GM12878 (cell line): ENCODE data around the gene AK8. TPM values are rescaled to one million over a fixed set of nuclear protein-coding genes. Genes with fewer than 3 reads are reported as not detected.
A peak's percentile ranks its signal among the peaks of the same experiment; 100 is the strongest.

Experiments used
- ATAC-seq: fragments of 200-7000 bp; cut with Tn5 transposase; 3 replicates; pipeline ENCODE4 v1.9.1; 2020; ENCODE audit warnings: mild to moderate bottlenecking, moderate library complexity
- BruUV-seq: library from RNA; stranded (reverse); fragments of 400-500 nt; replicated peaks from 2 replicates; lab custom pipeline; 2021; lab: Mats Ljungman, UMichigan
- CTCF ChIA-PET: fragments of 300-600 bp; sonication (Branson Sonifier 250); formaldehyde crosslinking; extraction: SDS; loops from one replicate; lab custom pipeline; 2021; ENCODE audit warnings: inconsistent platforms; lab: Yijun Ruan, JAX
- POLR2A ChIA-PET: fragments of 350-600 bp; formaldehyde crosslinking; extraction: SDS; loops from one replicate; lab custom pipeline; 2021; ENCODE audit warnings: inconsistent platforms; lab: Charles Lee
- RAD21 ChIA-PET: fragments of 300-600 bp; sonication (Branson Sonifier 250); formaldehyde crosslinking; loops from one replicate; lab custom pipeline; 2023; ENCODE audit warnings: antibody characterized with exemption; ENCODE audit not compliant: unreplicated experiment; lab: Charles Lee
- SMC1A ChIA-PET: fragments of 300-600 bp; sonication (Branson Sonifier 250); formaldehyde crosslinking; loops from one replicate; lab custom pipeline; 2023; ENCODE audit not compliant: unreplicated experiment, uncharacterized antibody; lab: Charles Lee
- DNase-seq: peaks from one replicate; pipeline ENCODE4 v3.0.0-alpha.2; 2011; ENCODE audit warnings: low read depth, low spot score
- FAIRE-seq: peaks from 3 replicates; lab custom pipeline; 2011; peaks lifted over from hg19 to GRCh38; lab: Jason Lieb, UNC
- H2AFZ ChIP-seq: 2 replicates; pipeline ENCODE4 v1.6.0; 2011; ENCODE audit warnings: low read depth, low read length, control low read depth; ENCODE audit not compliant: control insufficient read depth
- H3K27ac ChIP-seq: 2 replicates; pipeline ENCODE4 v1.5.1; 2011; ENCODE audit warnings: control low read depth; ENCODE audit not compliant: control insufficient read depth, insufficient read depth
- H3K27me3 ChIP-seq, 2 experiments: replicated peaks in 1 of 2; 2 replicates each; pipeline versions ENCODE4 v1.6.0 to v1.6.1; 2011; ENCODE audit warnings: low read length in 1 of 2; ENCODE audit not compliant: control insufficient read depth in 2 of 2, insufficient read depth in 2 of 2
- H3K36me3 ChIP-seq, 2 experiments: 2 replicates each; pipeline ENCODE4 v1.5.1; 2011; ENCODE audit warnings: low read length in 1 of 2; ENCODE audit not compliant: control insufficient read depth in 2 of 2, insufficient read depth in 2 of 2
- H3K4me1 ChIP-seq: 2 replicates; pipeline ENCODE4 v1.6.1; 2011; ENCODE audit warnings: mild to moderate bottlenecking, low read length, moderate library complexity, mixed read lengths; ENCODE audit not compliant: control insufficient read depth, insufficient read depth
- H3K4me2 ChIP-seq: 2 replicates; pipeline ENCODE4 v1.6.0; 2011; ENCODE audit warnings: control low read depth; ENCODE audit not compliant: control insufficient read depth, insufficient read depth
- H3K4me3 ChIP-seq: fragments of 200-600 bp; sonication (generic); 2 replicates; pipeline ENCODE4 v1.5.1; 2016
- H3K79me2 ChIP-seq: 2 replicates; pipeline ENCODE4 v1.6.0; 2011; ENCODE audit warnings: low read length; ENCODE audit not compliant: control insufficient read depth, insufficient read depth
- H3K9ac ChIP-seq: 2 replicates; pipeline ENCODE4 v1.8.0; 2011; ENCODE audit warnings: low read length, control low read depth, mixed read lengths; ENCODE audit not compliant: control insufficient read depth, insufficient read depth
- H3K9me3 ChIP-seq: replicated peaks from 3 replicates; pipeline ENCODE4 v1.5.1; 2011; ENCODE audit warnings: mild to moderate bottlenecking, low read length; ENCODE audit not compliant: control insufficient read depth, insufficient read depth
- H4K20me1 ChIP-seq: 2 replicates; pipeline ENCODE4 v1.6.0; 2011; ENCODE audit not compliant: control insufficient read depth, insufficient read depth
- HDGF ChIP-seq: fragments of 450-650 bp; IDR thresholded peaks from 2 replicates; pipeline ENCODE4 v1.6.1; 2016; ENCODE audit warnings: antibody characterized with exemption
- MTA2 ChIP-seq: fragments of 450-650 bp; IDR thresholded peaks from 2 replicates; pipeline ENCODE4 v1.6.1; 2016; ENCODE audit warnings: low read depth, mild to moderate bottlenecking, moderate library complexity
- WGBS: methylation state at CpG from one replicate; pipeline ENCODE4 v1.1.6; 2016; ENCODE audit warnings: low lambda C conversion rate; ENCODE audit not compliant: insufficient replicate concordance, insufficient coverage; ENCODE audit errors: missing lambda C conversion rate; 5-methylcytosine and 5-hydroxymethylcytosine counted together
- in situ Hi-C: fragments of 300-500 bp; cut with MboI; formaldehyde crosslinking; loops from 9 replicates; pipeline ENCODE4 v1.14.3; 2018; ENCODE audit warnings: mixed read lengths
- intact Hi-C: fragments of 100-400 bp; cut with micrococcal nuclease; formaldehyde crosslinking; loops from one replicate; pipeline ENCODE4 v1.14.2; 2022; ENCODE audit not compliant: unreplicated experiment
- polyA plus RNA-seq, 11 experiments: library from polyadenylated mRNA; depleted of rRNA in 4 of 11; unstranded in 6 of 11; stranded (reverse) in 5 of 11; fragments of >200 nt; fragmentation: Nextera tagmentation in 4 of 11; fragmentation: Illumina TruSeq in 1 of 11; extraction: Ambion mirVana in 4 of 11; extraction: Trizol in 1 of 11; gene quantifications; 1 replicate in 1 of 11; 2 replicates in 10 of 11; pipeline versions ENCODE4 v1.2.1 to v1.2.3, GENCODE V29; 2011 to 2016; ENCODE audit warnings: inconsistent platforms in 2 of 11, missing spikeins in 2 of 11, low read depth in 1 of 11
- total RNA-seq, 4 experiments: library from RNA; depleted of rRNA in 3 of 4; stranded (reverse); fragments of >200 nt in 3 of 4; fragmentation: Illumina TruSeq in 1 of 4; extraction: Trizol in 1 of 4; gene quantifications; 2 replicates each; pipeline versions ENCODE4 v1.2.1 to v1.2.3, GENCODE V29; 2013 to 2021
- TF ChIP-seq, protein P1 (sequence below): fragments of 450-650 bp; IDR thresholded peaks from 2 replicates; pipeline ENCODE4 v1.6.1; 2017; ENCODE audit warnings: mild to moderate bottlenecking
- TF ChIP-seq, protein P2 (sequence below): IDR thresholded peaks from 2 replicates; pipeline ENCODE4 v1.6.1; 2011; ENCODE audit warnings: low read depth, low read length, improper control_type of control experiment, borderline replicate concordance

AK8 gene
- total and polyA plus RNA-seq, 10 of the 15 experiments (the other 5 are each of a cell fraction or from before 2014, with no cell fraction given) = 0.03 to 0.12 (median 0.06) TPM; not detected in 5

DNA sequence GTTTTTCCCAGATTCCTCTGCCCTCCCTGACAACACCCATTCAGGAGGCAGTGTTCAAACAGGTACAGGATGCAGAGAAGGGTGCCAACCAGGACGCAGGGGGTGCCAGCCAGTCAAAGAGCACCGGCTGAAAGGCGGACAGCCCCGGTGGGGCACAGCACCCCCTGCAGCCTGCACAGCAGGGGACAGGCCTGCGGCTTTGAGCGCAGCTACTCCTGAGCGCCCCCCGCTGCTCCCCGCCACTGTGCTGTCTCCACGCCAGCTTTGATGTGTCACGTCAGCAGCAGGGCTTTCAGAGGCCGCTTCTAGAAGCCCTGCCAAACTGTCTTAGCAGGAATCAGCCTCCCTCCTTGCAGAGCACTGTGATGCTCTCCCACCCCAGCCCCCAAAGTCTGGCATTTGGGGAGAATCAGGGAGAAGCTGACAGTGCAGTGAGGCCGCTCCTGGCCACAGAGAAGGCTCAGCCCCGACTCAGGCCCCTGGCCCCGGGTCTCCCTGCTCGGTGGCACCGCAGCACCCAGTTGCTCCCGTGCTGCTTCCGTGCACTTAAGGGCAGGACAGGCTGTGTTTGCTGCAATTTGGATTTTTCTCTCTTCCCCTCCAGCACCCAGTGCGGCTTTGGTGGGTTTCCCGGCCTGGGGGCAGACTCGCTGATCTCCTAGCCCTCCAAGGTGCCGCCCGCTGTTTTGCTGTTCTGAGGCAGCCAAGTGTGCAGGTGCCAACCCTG, 20.3 kb downstream of the AK8 start:
- no peak for DNase-seq
- 43% methylated on average over 24 of the region's 24 CpGs for WGBS
- Histone ChIP-seq H3K27ac (no peak overlapping the region), H3K9ac (no peak overlapping the region), H3K9me3 (no peaks in the 10 kb centered on the region), H3K36me3 (no peaks in the 10 kb centered on the region), H3K4me1 (no peaks in the 10 kb centered on the region), H3K4me2 (no peak overlapping the region), H2AFZ (no peak overlapping the region), H3K27me3 (no peaks in the 10 kb centered on the region; a peak in 1 of 4 replicates), H4K20me1 (no peaks in the 10 kb centered on the region), H3K4me3 (no peak overlapping the region), H3K79me2 (no peaks in the 10 kb centered on the region)
- intact Hi-C loops = no loop called here
- TF ChIP-seq, protein P1, sequence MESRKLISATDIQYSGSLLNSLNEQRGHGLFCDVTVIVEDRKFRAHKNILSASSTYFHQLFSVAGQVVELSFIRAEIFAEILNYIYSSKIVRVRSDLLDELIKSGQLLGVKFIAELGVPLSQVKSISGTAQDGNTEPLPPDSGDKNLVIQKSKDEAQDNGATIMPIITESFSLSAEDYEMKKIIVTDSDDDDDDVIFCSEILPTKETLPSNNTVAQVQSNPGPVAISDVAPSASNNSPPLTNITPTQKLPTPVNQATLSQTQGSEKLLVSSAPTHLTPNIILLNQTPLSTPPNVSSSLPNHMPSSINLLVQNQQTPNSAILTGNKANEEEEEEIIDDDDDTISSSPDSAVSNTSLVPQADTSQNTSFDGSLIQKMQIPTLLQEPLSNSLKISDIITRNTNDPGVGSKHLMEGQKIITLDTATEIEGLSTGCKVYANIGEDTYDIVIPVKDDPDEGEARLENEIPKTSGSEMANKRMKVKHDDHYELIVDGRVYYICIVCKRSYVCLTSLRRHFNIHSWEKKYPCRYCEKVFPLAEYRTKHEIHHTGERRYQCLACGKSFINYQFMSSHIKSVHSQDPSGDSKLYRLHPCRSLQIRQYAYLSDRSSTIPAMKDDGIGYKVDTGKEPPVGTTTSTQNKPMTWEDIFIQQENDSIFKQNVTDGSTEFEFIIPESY = peak; percentile 43; the same call in 1 of the 2 replicates
- TF ChIP-seq MTA2 (no peak), HDGF (no peak)
- TF ChIP-seq, protein P2, sequence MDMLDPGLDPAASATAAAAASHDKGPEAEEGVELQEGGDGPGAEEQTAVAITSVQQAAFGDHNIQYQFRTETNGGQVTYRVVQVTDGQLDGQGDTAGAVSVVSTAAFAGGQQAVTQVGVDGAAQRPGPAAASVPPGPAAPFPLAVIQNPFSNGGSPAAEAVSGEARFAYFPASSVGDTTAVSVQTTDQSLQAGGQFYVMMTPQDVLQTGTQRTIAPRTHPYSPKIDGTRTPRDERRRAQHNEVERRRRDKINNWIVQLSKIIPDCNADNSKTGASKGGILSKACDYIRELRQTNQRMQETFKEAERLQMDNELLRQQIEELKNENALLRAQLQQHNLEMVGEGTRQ = no peak
- in situ Hi-C loops = no loop called here
- POLR2A ChIA-PET = no interaction called here
- SMC1A ChIA-PET = no interaction called here
- BruUV-seq = no TSS peak
- RAD21 ChIA-PET = no interaction called here
- FAIRE-seq = no peak
- no peak for ATAC-seq
- CTCF ChIA-PET = no interaction called here
